HG03103 (cell line): ENCODE measurements around the gene PTPRG.
"Not testable (repeated sequence)": the region's sequence is repeated elsewhere in the genome, so short reads cannot be mapped to it uniquely, and the experiment has no call there.

ENCODE experiments used
- ATAC-seq: cut with Tn5 transposase; IDR thresholded peaks from one replicate; pipeline ENCODE4 v1.9.1; 2021; ENCODE audit warnings: low read depth; ENCODE audit not compliant: unreplicated experiment

Gene PTPRG

DNA sequence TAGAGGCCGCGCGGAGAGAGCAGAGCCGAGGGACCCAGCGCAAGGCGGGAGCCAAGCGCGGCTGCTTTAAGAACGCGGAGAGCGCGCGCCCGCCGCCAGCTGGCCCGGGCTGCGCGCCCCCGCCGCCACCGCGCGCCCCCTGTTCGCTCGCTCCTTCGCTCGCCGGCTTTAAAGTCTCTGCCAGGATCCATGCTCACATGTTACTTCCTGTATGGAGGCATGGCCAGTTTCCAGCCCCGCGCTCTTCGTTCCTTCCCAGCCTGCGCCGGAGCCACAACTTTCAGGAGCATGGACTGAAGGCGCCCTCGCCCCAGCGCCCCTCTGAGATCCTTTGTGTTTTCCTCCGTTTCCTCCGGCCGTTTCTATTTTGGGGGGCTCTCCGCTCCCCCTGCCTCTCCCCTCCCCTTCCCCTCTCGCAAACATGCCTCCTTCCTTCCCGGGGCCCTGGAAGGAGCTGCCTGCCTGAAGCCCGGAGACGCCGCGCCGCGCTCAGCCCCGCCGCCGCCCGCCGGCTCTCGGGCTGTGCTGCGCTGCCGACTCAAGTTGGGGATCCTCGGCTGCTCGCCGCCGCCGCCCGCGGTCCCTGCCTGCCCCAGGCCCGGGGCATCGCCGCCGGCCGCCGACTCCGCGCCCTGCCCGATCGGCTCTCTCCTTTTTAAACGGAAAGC lies at the start of gene PTPRG:
TSS of gene PTPRG (plus strand) at position 198 of the 668 bp plus-strand sequence. CDS start 717 bp downstream, outside the sequence.
- no peak for ATAC-seq

DNA sequence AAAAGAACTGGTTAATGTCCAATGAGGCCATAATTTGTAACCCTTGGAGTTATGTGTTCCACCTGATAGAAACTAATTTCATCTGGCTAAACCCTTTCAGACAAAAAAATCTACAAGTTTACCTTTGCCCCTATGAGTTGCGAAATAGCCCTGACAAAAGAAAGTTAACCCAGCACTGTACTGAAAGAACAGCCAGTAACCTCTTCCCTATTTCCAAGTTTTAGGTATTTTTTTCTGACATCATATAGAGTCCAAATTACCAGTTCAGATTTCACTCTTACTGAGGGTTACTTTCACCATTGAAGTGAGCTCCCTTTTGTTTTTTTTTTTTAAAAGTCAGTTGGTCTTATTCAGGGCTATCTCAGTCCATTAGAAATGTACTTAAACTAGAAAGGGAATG lies 42.8 kb upstream of the PTPRG start:
- no peak for ATAC-seq

DNA sequence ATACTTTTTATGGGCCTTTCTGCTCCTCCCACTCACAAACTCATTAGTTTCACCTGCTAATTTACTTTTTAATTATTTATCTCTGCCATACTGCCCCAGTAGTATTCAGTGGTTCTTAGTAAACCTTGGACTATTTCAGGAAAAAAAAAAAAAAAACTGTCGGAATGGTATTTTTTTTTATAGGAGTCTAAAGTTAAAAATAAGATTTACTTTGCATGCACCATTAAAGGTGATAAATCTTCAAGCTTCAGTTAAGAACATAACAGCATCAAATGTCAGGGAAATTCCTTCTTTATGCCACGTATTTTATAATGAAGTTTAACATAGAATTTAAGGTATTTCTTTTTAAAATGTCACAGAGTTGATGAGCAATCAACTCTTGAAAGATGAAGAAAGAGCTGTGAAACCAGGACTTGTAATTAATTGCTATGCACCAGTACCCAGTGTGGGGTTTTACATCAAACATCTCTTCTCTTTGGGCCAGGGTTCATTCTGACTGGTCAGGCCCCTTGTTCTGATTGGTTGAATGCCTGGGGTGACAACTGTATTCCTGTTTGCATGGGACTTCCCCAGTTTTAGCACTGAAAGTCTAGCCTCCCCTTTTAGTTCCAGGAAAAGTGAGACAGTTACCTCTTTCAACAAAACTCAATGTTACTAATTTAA lies 40.3 kb upstream of the PTPRG start:
- peak; percentile 96 for ATAC-seq

DNA sequence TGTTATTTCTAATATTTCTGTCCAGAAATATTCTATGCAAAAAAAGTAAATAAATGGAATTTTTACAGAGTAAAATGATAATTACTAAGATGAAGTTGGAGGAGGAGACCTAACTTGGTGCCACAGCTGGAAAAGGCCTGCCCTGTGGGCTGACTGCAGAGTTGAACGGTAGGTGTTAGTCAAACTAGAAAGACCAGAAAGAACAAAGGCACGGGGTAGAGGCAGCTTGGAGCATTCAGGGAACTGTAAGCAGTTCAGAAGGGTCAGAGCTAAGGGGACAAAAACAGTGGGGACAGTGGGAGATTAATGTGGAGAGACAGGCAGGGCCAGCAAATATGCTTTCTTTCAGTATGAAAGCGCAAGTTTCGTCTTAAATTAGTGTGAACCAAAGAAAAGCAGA lies 39.3 kb upstream of the PTPRG start:
- no peak for ATAC-seq

DNA sequence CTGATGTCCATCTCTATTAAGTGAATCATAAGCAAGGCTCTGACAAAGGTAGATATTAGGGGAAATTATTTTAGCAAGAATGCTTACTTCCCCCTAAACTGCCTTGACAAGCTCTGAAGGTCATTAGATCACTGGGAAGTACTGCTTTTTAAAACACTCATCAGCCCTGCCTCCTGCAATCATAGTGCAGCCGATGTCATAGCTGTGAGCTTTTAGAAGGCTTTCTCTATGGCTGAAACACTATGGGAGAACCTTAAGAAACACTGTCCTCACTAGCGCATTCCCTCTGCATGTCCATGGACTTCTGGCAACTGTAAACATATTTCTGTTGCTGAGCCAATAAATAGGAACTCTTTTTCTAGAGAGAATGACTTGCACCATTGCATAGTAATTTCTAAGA lies 38.7 kb upstream of the PTPRG start:
- ATAC-seq, result no peak

DNA sequence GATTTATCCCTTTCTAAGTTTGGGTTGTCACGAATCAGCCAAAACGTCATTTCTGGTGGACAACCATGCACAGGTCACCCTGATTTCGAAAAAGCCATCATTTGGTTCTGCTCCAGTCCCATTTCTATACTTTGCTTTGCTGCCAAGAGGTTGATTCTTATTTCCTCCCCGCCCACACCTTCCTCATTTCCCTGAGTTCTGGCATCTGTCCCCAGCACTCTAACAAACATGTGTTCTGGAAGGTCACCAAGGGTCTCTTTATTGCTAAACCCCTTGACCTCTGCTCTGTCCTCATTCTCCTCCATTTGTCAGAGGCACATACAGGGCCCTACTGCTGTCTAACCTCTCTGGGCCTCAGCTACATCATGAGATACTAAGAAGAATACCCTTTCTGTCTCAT lies 36.4 kb upstream of the PTPRG start:
- ATAC-seq, result no peak

DNA sequence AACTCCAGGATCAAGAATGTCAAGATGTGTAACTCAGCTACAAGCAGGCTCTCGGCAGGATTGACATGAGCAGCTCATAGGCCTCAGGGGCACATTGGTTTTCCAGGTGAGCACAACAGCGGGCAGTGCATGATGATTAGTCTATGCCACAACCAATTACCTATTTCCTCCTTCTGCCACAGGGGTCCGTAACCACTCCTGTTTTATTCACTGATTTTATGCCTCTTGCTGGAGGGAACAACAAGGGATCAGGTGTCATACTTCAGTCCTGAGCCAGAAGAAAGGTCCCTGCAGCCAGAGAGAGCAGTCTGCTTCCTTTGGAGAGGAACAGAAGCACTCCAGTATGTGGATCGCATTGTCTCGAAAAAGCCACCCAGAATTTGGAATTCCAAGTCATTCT lies 35.1 kb upstream of the PTPRG start:
- ATAC-seq, result no peak

DNA sequence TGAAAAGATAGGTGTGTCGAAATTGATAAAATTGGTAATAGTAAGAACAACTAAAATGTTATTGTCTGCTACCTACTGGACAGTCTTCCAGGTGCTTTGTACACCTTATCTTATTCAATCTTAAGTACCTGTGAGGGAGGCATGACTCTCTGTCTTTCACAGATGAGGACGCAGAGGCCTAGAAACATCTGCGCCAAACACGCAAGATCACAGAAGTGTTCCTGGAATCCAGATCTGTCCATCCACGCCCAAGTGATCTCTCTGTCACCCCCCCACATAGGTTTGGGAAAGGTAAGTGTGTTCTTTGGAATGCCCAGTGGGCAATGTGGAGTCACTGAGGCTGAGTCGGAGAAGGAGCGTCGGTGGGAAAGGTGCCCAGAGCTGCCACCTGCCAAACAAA lies 34.4 kb upstream of the PTPRG start:
- ATAC-seq, result no peak

DNA sequence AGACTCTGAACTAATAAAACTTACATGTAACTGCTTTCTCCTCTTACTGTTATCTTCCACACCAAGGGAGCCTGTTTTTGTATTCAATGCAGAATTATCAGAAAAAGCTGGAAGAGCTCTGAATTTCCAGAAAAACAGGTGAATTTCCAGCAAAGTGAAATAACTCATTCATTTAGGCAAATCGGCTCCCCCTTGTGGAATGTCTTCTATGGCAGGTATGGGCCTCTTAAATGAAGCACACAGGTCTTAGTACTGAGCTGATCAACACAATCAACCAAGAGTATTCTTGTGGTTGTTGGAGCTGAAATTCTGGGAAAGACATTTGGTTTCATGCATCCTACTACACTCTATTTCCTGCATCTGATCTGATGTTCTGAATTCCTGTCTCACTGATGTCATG lies 31.0 kb upstream of the PTPRG start:
- ATAC-seq, result no peak

DNA sequence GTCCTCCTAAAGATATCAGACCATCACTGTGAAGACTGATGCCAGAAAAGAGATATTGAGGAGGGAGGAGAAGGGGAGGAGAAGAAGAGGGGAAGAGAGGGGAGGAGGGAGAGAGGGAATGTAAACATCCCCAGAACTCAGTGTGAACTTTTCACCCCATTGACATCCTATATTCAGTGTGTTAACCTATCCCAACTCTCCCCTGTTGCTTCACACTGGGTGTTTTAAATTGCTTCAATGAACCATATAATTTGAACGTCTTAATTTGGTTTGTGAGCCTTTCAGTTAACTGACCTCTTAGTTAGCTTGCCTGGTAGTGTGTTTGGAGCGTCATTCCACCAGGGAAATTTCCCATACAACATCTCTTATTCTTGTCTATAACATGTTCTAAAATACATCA lies 29.8 kb upstream of the PTPRG start:
- no peak for ATAC-seq

DNA sequence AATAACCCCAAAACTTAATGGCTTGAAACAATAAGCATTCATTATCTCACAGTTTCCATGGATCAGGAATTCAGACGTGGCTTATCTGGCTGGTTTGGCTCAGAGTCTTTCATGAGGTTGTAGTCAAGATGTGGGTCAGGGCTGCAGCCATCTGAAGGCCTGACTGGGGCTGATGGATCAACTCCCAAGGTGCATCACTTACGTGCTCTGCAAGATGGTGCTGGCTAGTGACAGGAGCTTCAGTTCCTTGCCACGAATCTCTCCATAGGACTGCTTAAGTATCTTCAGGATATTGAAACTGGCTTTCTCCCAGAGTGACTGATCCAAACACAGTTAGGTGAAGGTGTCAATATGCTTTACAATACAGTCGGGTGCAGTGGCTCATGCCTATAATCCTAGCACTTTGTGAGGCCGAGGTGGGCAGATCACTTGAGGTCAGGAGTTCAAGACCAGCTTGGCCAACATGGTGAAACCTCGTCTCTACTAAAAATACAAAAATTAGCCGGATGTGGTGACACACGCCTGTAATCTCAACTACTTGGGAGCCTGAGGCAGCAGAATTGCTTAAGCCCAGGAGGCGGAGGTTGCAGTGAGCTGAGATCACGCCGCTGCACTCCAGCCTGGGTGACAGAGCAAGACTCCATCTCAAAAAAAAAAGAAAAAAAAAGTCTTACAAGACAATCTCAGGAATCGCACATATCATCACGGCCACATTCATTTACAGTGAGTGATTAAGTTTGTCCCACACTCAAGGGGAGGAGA lies 28.5 kb upstream of the PTPRG start:
- no peak for ATAC-seq

DNA sequence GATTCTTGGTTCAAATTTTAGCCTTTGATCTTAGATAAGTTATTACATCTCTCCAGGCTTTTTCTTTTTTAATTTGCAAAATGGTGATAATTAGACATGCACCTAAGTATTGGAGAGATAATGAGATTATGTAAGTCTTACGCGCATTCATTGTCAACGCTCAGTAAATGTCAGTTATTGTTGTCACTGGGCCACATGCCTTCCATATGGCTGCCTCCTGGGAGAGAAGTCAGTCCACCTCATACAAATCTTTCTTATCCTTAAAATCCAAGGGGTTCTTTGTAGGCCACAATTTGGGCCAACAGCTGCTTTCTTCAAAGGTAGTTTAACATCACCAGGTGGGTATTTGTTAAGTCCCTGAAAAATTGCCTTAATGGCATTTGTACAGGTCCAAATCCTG lies 25.5 kb upstream of the PTPRG start:
- ATAC-seq, result no peak

DNA sequence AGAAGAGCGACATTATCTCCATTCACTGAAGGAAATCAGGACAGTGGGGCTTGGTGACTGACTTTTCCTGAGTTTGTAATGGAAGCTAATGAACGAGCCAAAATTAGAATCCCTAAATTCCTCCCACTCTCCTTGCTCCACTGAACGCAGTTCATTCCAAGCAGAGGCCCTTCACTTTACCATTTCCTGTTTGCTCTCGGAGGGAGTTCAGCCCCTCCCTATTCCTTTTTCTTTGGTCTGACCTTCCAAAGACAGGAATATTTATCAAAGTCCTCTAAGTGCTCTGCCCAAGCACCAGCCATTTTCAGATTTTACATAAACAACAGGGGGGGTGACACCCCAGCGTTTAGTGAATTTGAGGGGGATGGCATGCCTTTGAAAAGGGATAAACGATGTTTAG lies 24.0 kb upstream of the PTPRG start:
- no peak for ATAC-seq

DNA sequence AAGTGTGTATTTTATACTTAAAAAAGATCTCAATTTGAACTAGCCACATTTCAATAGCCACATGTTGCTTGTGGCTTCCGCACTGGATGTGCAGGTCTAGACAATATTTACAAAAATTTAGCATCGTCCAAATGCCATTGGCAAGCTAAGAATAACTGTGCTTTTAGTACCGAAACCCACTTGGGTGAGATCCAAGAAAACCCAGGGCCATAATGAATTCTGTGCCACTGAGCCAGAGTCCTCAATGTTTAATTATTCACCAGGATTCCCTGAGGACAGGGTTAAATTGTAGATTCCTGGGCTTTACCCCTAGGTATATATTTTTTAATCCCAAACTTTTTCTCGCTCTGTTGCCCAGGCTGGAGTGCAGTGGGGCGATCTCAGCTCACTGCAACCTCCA lies 22.9 kb upstream of the PTPRG start:
- ATAC-seq, result no peak

DNA sequence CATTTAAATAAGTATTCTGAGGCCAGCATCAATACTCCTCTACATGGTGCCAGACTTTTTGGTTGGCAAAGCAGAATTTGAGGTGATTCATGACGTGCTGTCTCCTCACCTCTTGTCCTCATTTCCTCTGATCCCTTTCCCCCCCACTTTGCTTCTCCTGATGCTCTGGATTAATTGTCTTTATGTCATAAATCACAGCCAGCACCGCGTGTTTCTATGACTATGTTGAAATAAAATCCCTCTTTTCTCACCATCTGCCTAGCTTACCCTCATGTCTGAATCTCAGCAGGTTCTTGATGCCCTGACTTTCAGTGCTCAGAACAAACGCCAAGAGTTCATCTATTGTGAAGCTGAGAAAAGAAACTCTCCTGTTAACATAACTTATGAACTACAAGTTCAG lies 19.7 kb upstream of the PTPRG start:
- ATAC-seq, result no peak

DNA sequence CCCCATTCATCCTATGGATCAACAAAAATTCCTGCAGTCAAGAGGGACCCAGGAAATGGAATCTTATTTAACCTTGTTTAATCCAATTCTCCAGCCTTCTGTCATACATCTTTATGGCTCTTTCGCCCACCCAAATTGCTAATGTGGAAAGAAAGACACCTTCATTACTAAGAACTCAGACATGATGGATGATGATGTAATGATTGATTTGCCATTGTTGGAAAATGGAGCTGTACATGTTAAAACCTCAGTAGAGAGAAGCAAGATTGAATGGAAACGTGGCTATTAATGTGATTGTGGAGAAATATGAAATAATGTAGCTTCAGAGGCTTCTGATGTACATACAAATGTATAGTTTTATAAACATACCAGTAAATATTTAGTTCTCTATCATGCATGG lies 15.7 kb upstream of the PTPRG start:
- no peak for ATAC-seq

DNA sequence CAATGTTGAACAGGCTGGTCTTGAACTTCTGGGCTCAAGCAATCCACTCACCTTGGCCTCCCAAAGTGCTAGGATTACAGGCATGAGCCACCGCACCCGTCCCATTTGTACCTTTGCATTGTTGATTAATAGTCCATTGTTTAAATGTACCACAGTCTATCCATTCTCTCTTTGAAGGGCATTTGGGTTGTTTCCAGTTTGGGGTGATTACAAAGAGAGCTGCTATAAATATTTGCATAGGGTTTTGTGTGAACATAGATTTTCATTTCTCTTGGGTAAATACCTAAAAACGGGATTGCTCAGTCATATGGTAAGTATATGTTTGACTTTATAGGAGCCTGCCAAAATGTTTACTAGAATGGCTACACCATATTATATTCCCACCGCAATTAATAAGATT lies 13.7 kb upstream of the PTPRG start:
- no peak for ATAC-seq

DNA sequence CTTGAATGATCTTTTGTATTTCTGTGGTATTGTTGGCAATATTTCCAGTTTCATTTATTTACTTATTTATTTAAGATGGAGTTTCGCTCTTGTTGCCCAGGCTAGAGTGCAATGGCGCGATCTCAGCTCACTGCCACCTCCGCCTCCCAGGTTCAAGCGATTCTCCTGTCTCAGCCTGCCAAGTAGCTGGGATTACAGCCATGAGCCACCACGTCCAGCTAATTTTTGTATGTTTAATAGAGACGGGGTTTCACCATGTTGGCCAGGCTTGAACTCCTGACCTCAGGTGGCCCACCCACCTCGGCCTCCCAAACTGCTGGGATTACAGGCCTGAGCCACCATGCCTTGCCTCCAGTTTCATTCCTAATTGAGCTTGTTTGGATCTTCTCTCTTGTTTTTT lies 8.7 kb upstream of the PTPRG start:
- ATAC-seq, result not testable (repeated sequence)

DNA sequence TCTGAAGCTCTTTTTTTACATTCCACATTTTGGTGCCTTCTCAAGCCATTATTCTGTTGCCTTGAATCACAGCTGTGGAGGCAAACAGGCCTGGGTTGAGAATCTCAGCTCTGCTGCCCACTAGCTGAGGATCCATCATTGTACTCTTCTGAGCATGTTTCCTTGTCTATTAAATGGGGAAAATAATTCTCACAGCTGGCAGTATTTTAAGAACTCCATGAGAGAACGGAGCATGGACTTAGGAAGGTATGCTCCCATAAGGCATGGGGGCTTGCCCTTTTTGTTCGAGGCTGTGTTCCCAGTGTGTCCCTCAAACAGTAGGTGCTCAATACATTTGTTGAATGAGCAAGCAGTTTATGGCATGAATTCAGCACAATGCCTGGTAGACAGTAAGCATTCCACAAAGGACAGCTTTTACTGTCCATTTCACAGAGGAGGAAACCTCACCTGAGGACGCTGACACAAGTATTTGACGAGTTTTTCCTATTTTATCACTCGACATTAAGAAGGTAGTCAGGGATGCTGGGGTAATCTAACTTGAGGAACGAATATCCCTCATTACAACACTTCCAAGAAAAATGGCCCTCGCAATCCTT lies 2.1 kb upstream of the PTPRG start:
- ATAC-seq, result no peak

DNA sequence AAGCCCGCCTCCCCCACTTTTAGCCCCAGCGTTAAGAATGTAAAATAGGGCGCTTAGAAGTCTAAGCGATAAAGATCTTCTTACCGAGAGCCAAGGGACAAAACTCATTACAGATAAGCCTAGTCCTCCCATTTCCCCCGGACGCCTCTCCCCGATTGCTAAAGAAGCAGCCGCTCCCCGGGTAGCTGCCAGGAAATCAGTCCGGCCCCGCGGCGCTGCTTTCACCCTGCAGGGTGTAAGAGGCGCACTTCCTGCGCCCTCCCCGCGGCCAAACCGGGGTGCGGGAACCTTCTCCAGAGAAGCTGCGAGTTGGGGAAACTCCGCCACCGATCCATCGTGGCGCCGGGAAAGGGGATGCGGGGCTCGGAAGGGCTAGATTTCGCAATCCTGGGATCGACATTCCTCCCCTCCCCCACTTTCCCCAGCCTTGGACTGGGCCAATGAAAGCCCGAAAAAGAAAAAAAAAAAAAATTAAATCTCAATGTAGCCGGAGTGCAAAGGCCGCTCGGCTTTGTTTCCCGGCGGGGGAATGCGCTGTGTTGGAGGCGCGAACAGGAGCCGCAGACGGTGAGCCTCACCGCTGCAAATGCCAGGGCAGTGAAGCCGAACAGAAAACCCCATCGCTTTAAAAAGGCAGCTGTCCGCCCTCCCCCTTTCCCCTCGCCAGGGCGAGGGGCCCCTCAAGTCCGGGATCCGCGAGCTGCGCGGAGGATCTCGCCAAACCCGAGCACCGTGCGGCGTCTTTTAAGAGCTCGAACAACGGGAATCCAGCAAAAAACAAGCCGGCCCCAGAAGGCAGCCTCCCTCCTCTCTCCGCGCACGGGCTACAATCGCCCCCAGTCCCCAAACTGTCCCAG lies 626 bp upstream of the PTPRG start:
- peak; percentile 45 for ATAC-seq
